ENCODE data around the gene RASA3. TPM values are rescaled to one million over a fixed set of nuclear protein-coding genes. Genes with fewer than 3 reads are reported as not detected.

Gene RASA3
- total RNA-seq, 6 experiments from 2014 or later: 3.5 to 7.9 (median 4.6) TPM

- WGBS (ENCODE audit: insufficient coverage, low coverage, low lambda C conversion rate, missing lambda C conversion rate): no CpG with 5 or more reads among the region's 7 CpGs
- no peaks in the 10 kb centered on the region for H3K9me3 ChIP-seq
- peak overlapping the region in 1 of 3 donors; percentile 78 for H3K27ac ChIP-seq
- no peak overlapping the region for H3K4me3 ChIP-seq
- ATAC-seq (no peak), DNase-seq (peak in 1 of 3 donors; percentile 49)
- peaks cover 0 to 8% (median 4%) of the 10 kb centered on the region in 4 donors for H3K4me1 ChIP-seq
- H3K27me3 ChIP-seq: no peaks in the 10 kb centered on the region
- TF ChIP-seq POLR2A (IDR thresholded peaks at IDR 0.05): no peak
- TF ChIP-seq CTCF (IDR thresholded peaks at IDR 0.05): no peak
- intact Hi-C loops (cut with DNase I): no loop called here
- no peaks in the 10 kb centered on the region for H3K36me3 ChIP-seq
Measured at GRCh38 chr13:114066956-114067355, 65.5 kb downstream of the RASA3 start.

GRCh38 chr13:114065926-114066774, 66.3 kb downstream of the RASA3 start:
- H3K27me3 ChIP-seq: no peaks in the 10 kb centered on the region
- intact Hi-C loops (cut with DNase I): no loop called here
- no peaks in the 10 kb centered on the region for H3K36me3 ChIP-seq
- no peaks in the 10 kb centered on the region for H3K9me3 ChIP-seq
- ATAC-seq: no peak
- peaks cover 0 to 8% (median 4%) of the 10 kb centered on the region in 4 donors for H3K4me1 ChIP-seq
- H3K27ac ChIP-seq: peak overlapping the region in 1 of 3 donors; percentile 78
- 69% methylated on average over 7 of the region's 35 CpGs for WGBS (ENCODE audit: insufficient coverage, low coverage, low lambda C conversion rate, missing lambda C conversion rate)
- TF ChIP-seq POLR2A (IDR thresholded peaks at IDR 0.05) (no peak), CTCF (IDR thresholded peaks at IDR 0.05) (no peak)
- H3K4me3 ChIP-seq: no peak overlapping the region
- DNase-seq: peak in 1 of 3 donors; percentile 58

- intact Hi-C loops (cut with DNase I): no loop called here
- ATAC-seq (peak; percentile 74 to 84 (median 78)), DNase-seq (peak; percentile 73 to 84 (median 81))
- Histone ChIP-seq H3K27me3 (no peaks in the 10 kb centered on the region), H3K9me3 (no peaks in the 10 kb centered on the region), H3K36me3 (no peaks in the 10 kb centered on the region), H3K27ac (peak overlapping the region; percentile 54 to 78 (median 68)), H3K4me1 (peaks cover 0 to 8% (median 4%) of the 10 kb centered on the region in 4 donors), H3K4me3 (peak overlapping the region; percentile 15 to 36 (median 35))
- 21% methylated on average over 9 of the region's 25 CpGs for WGBS (ENCODE audit: insufficient coverage, low coverage, low lambda C conversion rate, missing lambda C conversion rate)
- TF ChIP-seq POLR2A (IDR thresholded peaks at IDR 0.05) (peak; percentile 16), CTCF (IDR thresholded peaks at IDR 0.05) (no peak)
Measured at GRCh38 chr13:114065141-114065925, 67.1 kb downstream of the RASA3 start.

GRCh38 chr13:114064450-114065140, 67.8 kb downstream of the RASA3 start:
- 28% methylated on average over 12 of the region's 20 CpGs for WGBS (ENCODE audit: insufficient coverage, low coverage, low lambda C conversion rate, missing lambda C conversion rate)
- no peaks in the 10 kb centered on the region for H3K27me3 ChIP-seq
- peak in 1 of 3 donors; percentile 53 for DNase-seq
- peak; percentile 13 to 36 (median 28) for ATAC-seq
- intact Hi-C loops (cut with DNase I): no loop called here
- H3K4me3 ChIP-seq: peak overlapping the region; percentile 15 to 36 (median 35)
- TF ChIP-seq POLR2A (IDR thresholded peaks at IDR 0.05) (no peak), CTCF (IDR thresholded peaks at IDR 0.05) (no peak)
- H3K27ac ChIP-seq: peak overlapping the region; percentile 54 to 78 (median 68)
- no peaks in the 10 kb centered on the region for H3K9me3 ChIP-seq
- peaks cover 0 to 8% (median 4%) of the 10 kb centered on the region in 4 donors for H3K4me1 ChIP-seq
- no peaks in the 10 kb centered on the region for H3K36me3 ChIP-seq

Measured in right lobe of liver (tissue), 6 donors.